GM19240 (cell line): Measurements from ENCODE around the gene COL5A1.

Source experiments
- DNase-seq: peaks from one replicate; pipeline ENCODE4 v3.0.0; 2011; ENCODE audit warnings: low spot score; ENCODE audit not compliant: insufficient read length

COL5A1 gene

DNA sequence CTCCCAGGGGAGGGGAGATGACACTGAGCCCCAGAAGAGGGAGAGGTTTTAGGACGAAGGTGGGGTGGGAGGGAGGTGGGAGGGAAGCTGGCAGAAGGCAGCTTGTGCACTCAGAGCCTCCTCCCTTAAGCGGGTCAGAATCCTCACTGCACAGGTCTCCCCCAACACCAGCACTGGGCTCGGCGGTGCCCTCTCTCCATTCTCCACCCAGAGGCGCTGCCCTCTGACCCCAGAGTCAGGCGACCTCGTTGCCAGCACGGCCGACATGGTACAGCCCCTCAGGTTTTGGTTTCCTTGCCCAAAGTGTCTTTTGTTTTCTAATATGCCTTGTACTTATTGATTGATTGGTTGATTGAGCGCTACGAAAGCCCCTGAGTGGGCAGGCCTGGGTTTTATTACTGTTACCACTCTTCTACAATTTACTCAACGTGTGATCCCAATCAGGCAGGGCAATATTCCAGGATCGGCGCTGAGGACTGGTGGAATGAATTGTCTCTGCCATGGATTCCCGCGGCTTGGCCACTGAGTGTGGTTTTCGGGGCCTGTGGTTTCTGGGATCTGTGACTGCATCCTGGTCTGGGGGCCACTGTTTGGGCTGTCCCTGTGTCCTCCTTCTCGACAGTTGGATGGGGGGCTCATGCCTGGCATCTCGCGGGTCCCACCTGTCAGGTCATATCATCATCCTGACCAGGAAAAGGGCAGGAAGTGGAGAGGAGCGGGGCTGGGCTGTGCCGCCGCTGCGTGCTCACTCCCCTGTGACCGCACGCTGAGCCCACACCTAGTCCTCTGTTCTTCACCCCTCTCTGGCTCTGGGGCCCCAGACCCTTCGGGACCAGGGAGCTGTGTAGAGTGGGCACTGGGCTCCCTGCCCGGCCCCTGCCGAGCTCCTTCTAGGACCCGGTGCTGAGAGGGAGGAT lies 229.4 kb downstream of the COL5A1 start:
- no peak for DNase-seq

DNA sequence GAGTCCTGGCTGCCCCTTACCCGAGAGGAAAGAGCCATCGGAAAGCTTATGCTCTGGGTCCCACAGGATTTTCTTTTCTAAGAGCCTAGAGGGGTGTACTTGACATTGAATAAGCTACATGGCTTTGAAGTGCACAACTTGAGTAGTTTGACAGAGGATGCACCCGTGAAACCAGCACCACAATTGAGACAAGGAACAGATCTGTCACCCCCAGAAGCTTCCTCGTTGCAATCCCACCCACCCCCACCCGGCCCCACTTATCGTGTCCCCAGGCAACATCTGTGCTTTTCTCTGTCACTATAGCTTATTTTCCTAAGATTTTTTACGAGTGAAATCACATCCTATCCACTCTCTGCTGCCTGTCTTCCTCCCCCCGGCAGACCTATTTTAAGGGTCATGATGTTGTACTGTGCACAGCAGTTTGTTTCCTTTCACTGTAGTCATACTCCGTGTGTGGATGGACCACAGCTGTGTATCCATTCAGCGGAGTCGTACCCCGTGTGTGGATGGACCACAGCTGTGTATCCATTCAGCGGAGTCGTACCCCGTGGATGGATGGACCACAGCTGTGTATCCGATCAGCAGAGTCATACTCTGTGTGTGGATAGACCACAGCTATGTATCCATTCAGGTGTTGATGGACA lies 230.2 kb downstream of the COL5A1 start:
- DNase-seq = no peak

GRCh38 chr9:134872482-134873231 lies 231.1 kb downstream of the COL5A1 start:
- no peak for DNase-seq

- DNase-seq = no peak
Measured at GRCh38 chr9:134875371-134875770, 233.8 kb downstream of the COL5A1 start.

GRCh38 chr9:134877541-134877940 lies 235.9 kb downstream of the COL5A1 start:
- DNase-seq = no peak

DNA sequence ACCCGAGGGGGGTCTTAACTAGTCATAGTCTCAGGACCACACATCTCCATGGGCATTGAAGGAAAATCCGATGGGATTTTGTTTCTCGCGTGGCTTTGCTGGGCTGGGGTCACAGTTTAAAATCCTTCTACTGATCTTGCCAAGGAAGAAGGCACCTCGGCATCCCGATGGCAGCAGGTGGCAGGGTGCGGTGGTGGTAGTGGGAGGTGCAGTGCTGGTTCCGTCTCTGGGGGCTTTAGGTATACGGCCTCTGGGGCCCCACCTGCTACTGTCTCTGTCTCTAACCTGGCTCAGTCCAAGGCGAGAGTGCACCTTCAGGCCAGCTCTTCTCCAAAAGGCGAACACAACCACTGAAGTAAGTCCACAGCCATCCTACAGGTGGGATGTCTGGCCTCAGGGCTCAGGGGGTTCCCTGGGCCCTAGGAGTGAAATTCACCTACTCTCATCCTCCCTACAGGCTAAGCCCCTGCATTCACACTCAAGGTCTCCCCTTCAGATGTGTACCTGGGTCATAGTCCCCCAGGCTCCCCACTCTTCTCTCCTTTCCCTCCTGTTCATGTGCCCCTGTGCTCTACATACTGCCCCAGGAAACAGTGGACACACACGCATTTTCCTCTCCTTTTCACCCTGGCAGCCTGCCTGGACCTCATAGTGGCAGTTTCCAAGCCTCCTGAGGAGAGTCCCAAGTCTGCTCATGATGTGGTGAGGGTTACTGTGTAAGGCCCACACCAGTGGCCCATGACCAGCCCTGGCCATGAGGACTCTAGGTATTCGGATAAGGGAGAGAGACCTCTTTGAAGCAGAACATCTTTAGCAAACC lies 238.3 kb downstream of the COL5A1 start:
- no peak for DNase-seq

DNA sequence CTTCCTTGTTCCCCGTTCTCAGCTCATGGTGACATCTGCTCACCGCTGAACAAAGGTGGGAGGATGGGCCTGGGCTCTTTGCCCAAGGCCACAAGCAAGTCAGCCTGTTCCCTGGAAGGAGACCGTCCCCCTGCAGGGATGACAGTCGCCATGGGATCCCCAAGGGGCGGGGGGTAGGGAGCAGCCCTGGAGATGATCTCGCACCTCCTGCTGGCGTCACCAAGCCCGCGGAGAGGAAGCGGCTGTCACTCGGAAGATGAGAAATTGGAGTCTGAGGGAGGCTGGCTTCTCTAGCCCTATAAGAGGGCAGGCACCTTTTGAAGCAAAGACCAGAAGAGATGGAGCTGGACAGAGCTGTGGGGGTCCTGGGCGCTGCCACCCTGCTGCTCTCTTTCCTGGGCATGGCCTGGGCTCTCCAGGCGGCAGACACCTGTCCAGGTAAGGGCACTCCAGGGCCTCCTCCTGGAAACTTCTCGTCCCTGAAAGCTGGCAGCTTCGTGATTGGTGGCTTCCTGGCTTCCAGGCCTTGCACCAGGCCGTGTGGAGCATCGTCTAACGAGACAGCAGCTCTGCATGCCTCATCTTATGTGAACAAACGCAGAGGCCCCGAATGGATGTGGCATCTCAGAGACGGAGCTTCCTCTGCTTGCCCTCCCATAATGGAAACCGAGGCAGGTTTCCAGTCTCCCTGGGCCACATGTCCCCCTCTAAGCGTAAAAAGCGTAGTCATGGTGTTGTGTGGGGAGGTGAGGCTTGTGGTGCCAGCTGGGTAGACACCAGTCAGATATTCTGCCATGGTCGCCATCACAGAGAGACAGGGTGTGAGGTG lies 239.1 kb downstream of the COL5A1 start, which contains the start of gene FCN2:
TSS of gene FCN2 (plus strand) at position 327 of the 829 bp plus-strand sequence. CDS start at position 339, 12 bp downstream.
- no peak for DNase-seq

- no peak for DNase-seq
Measured at GRCh38 chr9:134881313-134881670, 239.7 kb downstream of the COL5A1 start.

GRCh38 chr9:134882204-134882785 lies 240.7 kb downstream of the COL5A1 start:
- DNase-seq = no peak

DNA sequence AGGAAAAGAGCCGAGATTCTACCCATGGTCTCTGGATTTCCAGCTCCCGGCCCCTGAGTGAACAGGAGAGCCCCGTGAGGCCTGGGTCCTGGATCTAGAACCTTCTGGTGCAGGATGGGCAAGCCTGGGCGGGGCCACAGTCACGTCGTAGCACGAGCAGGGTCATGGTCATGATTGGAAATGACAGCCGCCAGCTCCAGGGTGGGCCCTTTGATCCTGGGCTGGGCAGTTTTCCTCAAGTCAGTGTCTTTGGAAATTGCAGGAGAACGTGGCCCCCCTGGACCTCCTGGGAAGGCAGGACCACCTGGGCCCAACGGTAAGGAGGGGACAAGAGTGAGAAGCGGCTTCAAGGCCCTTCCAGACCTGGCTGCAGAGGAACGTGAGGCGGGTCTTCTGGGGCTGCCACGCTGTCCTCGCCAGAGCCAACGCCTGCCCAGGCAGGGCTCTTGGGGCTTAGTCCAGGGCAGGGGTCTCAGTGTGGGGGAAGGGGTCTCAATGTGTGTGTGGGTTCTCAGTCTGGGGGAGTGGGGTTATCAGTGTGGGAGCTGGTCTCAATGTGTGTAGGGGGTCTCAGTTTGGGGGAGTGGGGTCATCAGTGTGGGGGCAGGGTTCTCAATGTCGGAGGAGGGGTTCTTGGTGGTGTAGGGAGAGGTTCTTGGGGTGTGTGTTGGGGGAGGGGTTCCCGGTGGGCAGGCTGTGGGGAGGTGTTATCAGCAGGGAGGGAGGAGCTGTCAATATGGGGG lies 241.6 kb downstream of the COL5A1 start:
- no peak for DNase-seq

- no peak for DNase-seq
Measured at GRCh38 chr9:134884492-134884891, 242.9 kb downstream of the COL5A1 start.

DNA sequence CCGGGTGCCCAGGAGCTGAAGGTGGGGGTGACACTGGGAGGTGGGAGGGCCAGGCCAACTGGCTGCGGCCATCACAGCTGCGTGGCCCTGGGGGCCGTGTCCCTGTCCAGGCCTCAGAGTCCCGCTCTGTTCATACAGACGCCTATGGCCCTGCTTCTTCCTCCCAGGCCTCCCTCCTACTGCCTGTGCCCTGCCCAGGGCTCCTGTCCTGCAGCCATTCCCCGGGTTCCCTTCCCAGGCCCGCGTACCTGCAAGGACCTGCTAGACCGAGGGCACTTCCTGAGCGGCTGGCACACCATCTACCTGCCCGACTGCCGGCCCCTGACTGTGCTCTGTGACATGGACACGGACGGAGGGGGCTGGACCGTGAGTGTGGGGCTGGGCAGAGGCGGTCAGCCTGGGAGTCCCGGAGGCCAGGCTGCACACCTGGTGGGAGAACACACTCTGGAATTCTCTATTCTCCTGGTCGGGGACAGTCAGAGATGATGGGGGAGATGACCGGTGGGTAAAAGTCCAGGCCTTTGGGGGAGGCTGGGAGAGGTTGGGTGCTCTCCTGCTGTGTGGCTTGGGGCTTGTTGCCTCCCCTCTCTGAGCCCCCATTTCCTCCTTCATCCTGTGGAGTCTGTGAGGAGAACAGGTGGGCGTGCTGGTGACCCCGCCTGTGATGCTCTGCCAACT lies 243.5 kb downstream of the COL5A1 start:
- no peak for DNase-seq

- DNase-seq = no peak
Measured at GRCh38 chr9:134885679-134886412, 244.2 kb downstream of the COL5A1 start.

- no peak for DNase-seq
Measured at GRCh38 chr9:134886413-134886913, 244.9 kb downstream of the COL5A1 start.

DNA sequence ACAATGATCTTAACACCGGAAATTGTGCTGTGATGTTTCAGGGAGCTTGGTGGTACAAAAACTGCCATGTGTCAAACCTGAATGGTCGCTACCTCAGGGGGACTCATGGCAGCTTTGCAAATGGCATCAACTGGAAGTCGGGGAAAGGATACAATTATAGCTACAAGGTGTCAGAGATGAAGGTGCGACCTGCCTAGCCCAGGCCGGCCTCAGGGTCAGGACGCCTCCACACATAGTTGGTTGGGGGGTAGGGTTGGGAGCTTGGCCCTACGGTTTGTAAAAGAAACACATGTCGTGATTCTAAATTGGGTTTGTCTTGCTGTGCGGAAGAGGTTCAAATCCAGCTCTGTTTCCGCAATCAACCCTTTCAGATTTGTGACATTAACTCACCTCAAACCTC lies 245.6 kb downstream of the COL5A1 start:
- no peak for DNase-seq

- DNase-seq = no peak
Measured at GRCh38 chr9:134887686-134888602, 246.3 kb downstream of the COL5A1 start.
